ENCODE measurements around the gene CLEC3B.
A peak's percentile ranks its signal among the peaks of the same experiment; 100 is the strongest.
"Not testable (repeated sequence)": the region's sequence is repeated elsewhere in the genome, so short reads cannot be mapped to it uniquely, and the experiment has no call there.

CLEC3B gene

DNA sequence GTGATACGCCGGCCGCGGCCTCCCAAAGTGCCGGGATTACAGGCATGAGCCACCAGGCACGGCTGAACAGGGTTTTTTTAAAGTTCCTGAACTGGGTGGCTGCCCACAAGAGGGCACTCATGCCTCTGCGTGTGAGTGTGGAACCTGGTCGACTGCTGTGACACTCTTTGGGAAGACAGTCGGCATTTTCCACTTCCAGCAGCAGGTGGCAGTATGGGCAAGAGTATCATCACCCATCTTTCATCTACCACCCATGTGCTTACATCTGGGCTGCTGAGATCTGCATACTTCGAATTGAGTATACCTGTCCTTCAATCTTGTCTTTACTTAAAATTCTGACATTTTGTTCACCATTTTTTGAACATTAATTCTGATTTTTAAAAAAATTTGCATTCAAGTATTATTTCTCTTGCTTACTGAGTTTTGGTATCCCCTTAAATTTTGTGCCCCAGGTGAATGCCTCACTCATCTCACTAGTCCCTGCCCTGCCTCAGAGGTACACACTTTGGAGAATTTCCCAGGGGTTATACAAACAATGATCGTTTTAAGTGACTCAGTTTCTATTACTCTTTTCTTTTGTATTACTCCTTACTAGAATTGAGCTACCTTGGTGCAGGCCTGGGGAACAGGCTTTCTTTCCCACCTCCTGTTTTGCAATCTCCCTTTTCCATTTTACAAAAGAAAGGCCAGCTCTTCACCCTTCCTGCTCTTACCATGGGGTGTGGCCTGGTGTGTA is 11.8 kb downstream of the CLEC3B start:
- DNase-seq: peak; percentile 24

DNA sequence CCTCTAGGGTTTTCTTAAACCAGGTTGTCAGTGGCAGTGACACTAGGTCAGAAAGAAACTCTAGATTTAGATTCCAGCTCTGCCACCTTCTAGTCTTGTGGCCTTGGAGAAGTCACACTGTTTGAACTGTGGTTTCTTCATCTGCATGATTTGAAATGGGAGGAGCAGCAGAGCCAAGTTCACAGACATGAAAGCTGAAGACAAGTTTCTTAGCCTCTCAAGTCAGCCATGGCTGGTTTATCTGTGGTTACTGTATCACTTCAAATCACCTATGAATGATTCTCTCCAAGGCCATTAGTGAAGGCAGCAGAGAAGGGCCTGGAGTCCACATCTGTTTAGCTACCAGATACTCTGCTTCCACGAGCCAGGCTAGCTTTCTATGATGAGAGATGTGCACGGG is 15.6 kb downstream of the CLEC3B start:
- DNase-seq: no peak

DNA sequence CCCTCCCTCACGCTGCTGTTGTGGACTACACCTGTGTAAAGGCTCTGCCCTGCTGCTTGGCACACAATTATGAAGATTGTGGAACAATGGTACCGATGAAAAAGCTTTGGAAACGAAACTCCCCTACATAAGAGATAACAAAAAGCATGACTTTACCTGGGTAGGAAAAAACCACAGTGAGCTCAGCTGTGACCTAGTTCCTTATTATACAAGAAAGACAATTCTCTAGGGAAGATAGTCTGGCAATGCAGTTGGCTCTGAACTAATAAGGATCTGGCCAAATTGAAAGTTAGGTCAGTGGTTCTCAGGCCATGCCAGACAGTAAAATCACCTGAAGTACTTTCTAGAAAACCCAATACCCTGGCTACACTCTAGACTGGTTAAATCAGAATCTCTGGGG is 16.1 kb downstream of the CLEC3B start:
- no peak for DNase-seq

DNA sequence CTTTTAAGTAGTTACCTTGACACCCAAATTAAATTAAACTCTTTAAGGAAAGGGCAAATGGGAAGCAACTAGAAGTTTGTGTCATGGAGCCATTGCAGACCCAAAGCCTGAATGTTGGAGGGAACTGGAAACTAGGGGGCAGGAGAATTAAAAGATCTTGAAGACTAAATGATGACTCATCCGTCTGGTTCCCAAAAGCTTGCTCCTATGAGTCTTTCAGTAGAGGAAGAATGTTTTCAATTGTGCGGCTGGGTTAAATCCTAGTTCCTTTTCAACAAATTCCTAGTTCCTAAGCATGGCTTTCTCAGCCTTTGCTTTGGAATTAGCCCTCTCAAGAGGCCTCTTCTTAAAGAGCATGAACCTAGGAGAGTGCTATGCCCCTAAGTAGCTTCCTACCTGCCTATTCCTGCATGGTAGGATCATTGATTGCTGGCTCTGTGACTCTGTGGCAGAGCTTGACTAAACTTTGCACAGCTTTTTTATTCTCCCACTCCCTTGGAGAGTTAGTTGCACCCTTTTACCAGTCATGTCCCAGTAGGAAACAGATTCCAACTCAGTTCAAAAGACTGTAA is 17.7 kb downstream of the CLEC3B start:
- DNase-seq: no peak

DNA sequence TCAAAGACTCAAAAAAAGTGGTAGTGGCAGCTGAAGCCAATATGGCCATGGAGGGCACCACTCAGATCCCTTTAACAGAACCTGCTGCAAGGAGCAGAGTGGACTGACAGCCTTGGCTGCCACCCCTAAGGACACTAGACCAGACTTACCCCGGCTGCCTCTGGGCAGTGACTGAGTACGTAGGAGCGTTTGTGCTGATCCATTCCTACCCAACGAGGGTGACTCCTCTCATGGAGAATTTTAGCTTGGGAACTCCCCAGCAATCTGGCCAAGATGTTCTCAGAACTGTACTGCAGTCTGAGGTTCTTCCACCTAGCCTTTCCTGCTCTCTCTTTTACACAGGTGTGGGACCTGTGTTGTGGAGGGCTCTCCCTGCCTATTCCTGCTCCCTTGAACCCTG is 22.1 kb downstream of the CLEC3B start:
- no peak for DNase-seq

DNA sequence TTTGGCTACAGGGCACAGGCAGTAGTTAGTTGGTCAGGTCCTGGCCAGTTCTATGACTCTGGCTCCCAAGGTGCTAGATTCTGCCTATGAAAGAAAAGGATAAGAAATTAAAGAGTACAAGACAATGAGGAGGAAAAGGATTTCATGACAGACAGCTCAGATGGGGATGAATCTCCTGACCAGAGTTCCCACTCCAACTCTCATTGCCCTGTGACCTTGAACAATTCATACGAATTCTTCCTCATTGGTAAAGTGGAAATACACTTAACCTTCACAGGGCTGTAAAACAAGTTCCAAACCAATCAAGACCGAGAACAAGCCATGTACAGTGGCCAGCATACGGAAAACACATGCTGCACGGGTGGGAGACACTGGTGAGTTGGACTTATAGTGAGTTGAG is 23.7 kb downstream of the CLEC3B start:
- DNase-seq: no peak

DNA sequence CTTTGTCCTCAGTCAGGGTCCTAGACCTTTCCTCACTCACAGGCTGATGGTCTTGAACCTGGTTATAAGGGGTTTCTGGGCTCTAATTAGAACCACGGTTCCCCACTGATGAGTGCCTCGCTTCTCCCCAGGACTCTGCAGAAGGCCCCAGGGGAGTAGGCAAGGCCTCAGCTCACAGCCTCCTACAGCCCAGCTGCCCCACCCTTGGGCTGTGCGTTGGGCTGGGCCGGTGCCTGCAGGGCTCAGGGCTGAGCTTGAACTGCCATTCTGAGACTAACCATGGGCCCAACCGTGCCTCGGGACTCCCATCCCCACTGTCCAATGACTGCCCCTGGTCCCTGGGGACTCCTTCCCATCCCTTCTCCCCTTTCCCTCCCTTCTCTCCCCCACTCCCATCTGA is 25.6 kb downstream of the CLEC3B start:
- DNase-seq: no peak

DNA sequence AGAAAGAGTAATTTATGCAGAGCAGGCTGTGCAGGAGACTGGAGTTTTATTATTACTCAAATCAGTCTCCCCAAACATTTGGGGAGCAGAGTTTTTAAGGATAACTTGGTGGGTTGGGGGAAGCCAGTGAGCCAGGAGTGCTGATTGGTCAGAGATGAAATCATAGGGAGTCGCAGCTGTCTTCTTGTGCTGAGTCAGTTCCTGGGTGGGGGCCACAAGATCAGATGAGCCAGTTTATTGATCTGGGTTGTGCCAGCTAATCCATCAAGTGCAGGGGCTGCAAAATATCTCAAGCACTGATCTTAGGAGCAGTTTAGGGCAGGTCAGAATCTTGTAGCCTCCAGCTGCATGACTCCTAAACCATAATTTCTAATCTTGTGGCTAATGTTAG is 27.7 kb downstream of the CLEC3B start:
- DNase-seq: not testable (repeated sequence)

DNA sequence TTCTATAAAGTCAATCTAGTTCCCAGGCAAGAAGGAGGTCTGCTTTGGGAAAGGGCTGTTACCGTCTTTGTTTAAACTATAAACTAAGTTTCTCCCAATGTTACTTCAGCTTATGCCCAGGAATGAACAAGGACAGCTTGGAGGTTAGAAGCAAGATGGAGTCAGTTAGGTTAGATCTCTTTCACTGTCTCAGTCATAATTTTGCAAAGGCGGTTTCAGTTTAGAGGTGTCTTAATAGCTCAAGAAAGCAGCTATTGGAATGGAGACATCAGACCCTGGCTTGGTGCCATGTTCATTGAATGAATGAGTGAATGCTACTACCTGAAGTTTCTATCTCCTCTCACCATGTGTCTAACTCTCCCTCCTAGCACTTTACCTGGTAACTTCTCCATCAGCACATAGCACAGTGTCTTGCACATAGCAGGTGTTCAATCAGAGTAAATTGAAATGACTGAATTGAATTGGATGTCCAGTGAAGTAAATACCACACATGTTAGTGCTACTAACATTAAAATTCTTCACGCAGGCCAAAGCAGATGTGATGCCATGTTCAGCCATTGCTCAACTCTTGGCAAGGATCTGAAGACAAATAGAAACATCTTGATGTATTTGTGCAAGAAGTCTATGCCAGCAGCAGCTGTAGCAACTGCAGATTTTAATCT is 28.2 kb downstream of the CLEC3B start:
- DNase-seq: no peak

DNA sequence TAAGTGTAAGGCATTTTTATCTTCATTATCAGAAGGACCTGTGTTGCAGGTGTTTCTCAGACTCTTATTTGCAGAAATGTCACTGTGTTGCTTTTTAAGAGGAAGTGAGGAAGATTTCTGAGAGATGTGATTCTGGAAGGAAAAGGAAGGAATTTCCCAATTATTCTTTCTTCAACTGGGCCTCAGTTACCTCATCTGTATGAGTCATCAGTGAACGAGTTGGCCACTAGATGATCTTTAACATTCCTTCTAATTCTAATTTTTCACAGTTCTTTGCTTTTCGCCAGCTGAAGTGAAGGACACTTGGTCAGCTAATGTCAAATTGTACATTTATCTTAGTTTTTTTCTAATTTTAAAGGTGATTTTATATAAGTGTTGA is 28.9 kb downstream of the CLEC3B start:
- DNase-seq: no peak

DNA sequence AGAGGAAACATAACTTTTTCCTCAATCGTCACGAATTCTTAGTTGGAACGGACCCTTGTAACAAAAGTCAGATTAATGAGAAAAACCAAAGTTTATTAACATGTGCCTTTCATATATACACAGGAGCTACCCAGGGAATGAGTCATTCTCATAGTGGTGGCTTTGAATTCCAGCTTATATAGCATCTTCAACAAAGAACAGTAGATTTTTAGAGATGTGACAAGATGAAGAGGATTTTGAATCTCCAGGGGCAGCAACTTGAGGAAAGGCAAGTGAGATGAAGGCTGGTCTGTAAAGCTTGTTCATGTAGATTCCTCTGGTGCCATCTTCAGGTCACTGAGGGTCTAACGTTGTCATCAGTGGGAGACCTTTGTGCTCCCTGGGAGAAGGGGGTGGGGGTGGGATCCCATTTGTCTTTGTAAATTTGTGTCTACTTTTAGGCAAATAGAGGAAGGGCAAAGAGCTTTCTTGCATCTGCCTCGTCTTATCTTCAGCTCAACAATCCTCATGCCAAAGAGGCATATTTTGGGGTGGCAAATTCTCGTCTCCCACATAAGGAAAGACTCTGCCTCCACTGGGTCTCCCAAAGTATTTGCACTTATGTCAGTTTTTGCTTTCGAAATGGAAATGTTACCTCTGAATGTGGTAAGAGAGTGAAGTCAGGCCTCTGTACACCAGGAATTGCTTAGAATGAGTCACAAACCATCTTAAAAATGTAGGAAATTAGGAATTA is 29.5 kb downstream of the CLEC3B start:
- no peak for DNase-seq

DNA sequence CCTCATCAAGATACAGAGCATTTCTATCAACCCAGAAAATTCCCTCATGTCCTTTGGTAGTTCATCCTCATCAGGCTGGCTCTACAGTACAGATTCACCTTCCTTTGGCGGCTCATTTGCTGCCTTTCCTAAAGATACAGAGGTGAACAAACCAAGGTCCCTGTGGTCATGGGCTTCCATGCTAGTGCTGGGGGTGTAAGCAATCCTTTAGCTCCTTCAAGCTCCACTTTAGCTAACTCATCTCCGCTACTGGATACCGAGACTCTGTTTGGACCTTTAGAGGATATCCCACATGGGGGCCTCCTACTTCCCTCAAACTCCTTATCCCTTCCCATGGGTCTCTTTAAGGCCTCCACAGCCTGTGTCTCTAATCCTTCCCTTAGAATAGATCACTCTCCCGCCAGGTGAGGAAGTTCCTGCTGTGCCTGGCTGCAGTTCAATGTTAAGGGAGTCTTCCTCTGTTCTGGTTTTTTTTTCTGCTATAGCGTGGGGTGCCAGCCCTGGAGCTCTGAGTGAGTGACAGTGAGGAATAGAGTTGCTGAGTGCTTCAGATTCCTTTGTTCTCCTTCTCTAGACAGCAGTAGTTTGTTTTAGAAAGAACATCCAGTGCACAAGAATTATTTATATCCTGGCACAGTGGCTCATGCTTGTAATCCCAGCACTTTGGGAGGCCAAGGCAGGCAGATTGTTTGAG is 30.7 kb downstream of the CLEC3B start:
- DNase-seq: no peak

DNA sequence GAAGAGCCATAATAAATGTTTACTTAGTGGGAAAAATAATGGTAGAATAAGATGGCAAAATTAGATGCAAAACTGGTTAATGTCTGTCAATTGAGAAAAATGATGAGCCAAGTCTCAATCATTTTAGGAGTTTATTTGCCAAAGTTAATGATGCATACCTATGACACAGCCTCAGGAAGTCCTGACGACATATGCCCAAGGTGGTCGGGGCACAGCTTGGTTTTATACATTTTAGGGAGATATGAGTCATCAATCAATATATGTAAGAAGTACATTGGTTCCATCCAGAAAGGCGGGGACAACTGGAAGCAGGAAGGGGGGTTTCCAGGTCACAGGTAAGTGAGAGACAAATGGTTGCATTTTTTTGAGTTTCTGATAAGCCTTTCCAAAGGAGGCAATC is 31.5 kb downstream of the CLEC3B start:
- DNase-seq: no peak

DNA sequence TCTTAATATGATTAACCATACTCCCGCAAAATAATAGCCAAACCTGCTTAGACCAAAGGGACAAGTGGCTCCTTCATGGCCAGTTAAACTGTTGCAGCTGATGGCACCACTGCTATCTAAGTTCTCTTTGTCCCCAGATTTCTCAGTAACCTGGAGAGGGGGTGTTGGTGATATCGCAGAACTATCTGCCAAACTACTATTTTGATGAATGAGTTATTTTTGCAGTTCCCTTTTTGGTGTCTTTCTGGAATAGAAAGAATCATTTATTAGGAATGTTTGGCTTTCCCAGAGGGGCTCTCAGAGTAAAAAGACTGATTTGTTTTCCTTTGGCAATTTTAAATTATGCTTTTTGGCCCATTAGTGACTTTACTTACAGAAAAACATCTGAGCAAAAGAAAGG is 33.0 kb downstream of the CLEC3B start:
- DNase-seq: no peak

DNA sequence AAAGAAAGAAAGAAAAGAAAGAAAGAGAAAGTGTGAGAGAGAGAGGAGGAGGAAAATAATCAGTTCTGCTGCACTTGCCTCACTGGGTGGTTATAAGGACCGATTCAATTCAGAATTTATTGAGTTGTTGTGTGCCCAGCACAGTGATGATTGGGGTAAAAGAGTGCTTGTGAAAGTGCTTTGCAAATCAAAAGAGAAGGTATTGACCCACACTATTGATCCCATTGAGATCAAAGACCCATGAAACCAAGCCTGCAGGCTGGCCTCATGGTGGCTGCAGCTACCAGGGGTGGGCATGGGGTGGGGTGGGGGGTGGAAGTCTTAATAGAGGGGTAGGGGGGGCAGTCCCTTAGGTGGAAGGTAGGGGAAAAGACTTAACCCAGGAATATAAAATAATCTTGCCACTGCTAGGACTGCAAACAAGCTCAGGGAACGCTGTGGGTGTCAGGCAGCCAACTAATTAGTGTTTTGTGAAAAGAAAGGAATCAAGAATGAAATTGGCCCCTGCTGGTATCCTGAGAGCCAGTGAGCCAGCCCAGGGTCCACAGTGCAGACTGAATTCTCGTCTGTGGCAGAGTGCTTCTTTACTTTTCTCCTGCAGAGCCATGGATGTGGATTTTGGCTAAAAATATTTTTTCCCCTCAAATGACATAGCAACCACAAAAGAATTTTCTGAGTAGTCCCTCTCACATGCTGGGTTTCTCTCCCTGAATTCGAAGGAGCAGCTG is 34.2 kb downstream of the CLEC3B start:
- no peak for DNase-seq

DNA sequence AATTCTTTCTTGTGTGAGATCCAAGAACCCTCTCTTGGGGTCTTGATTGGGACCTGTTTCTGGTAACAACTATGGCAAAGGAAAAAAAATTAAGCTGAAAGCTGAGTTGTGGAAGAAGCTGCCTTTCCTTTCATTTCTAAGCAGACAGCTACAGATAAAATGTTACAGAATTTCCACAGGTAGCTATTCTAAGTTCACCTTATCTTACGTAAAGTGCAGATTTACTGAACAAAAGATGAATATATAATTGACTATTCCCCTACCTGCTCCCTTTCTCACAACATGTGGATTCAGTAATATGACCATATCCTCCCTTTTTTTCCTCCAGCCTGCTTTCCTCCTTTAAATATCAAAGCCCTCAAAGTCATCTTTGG is 36.6 kb downstream of the CLEC3B start:
- no peak for DNase-seq

DNA sequence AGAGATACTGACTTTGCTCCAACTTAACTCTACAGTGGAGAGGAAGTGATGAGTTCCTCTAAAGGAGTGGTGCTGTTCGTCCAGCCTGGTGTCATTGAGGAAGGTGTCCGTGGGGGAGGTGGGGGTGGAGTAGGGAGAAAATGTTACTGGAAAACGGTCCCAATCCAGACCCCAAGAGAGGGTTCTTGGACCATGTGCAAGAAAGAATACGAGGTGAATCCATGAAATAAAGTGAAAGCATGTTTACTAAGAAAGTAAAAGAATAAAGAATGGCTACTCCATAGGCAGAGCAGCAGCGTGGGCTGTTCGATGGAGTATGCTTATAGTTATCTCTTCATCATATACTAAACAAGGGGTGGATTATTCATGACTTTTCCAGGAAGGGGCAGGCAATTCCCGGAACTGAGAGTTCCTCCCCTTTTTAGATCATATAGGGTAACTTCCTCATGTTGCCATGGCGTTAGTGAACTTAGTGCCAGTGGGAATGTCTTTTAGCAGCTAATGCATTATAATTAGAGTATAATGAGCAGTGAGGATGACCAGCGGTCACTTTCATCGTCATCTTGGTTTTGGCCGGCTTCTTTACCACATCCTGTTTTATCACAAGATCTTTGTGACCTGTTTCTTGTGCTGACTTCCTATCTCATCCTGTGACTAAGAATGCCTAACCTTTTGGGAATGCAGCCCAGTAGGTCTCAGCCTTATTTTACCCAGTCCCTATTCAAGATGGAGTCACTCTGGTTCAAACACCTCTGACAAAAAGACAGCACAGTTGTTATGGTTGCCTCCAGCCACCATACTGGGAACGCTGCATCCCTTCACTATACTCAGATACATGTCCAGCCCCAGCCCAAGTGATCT is 38.6 kb downstream of the CLEC3B start:
- DNase-seq: no peak

DNA sequence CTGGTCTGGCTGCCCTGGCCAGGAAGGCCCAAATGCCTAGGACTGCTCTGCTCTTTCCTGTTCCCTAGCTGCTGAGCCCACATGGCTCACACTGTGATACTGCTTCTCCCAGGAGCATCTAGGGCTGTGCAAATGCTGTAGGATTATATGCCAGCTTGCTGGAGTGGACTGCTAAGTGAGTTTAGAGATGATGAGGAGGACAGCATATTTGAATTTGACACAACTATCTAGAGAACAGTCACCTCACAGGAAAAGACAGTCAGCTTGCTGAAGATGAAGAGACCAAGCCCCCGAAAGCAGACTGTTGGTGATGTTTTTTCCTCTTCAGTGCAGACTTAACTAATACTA is 39.2 kb downstream of the CLEC3B start:
- no peak for DNase-seq

DNA sequence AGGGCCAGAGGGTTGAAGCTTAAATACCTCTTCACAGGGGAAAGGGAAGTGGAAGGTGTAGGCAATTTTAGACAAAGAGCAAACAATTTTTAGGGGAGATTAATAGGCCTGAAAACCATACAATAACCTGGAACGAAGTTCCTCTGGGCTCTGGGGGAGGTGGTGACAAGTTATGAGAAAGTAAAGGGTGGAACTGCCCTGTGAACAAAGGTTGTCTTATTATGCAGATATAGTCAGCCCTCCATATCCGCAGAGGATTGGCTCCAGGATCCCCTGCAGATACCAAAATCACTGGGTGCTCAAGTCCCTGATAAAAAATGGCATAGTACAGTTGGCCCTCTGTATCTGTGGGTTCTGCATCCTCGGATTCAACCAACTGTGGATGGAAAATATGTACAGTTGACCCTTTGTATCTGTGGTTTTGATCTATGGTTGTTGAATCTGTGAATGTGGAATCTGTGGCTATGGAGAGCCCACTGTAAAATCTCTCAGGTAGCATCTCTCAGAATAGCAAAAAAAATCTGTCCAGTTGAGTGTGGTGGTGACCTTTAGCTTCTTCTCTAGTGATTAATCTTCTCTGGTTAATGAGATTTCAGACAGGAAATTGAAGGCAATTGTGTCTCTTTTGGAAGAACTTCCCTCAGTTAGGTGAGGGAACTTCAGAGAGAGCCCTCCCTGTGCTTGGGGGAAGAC is 40.2 kb downstream of the CLEC3B start:
- DNase-seq: no peak

DNA sequence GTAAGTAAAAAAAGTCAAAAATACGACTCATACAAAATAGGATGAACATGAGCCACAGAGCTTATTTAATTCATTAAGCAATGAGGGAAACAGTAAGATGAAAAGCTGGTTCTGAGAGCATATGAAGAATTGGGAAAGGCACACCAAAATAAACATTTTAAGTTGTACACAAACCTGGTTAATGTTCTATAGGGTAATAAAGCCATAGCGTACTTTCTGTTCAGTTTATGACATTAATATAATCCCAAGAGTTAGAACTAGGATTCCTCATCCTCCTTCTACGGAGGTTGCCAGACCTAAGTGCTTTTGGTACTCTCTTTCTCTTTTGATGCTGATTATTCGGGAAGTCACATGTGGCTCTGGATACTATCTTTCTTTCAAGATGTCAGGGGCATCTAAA is 41.4 kb downstream of the CLEC3B start:
- no peak for DNase-seq

DNA sequence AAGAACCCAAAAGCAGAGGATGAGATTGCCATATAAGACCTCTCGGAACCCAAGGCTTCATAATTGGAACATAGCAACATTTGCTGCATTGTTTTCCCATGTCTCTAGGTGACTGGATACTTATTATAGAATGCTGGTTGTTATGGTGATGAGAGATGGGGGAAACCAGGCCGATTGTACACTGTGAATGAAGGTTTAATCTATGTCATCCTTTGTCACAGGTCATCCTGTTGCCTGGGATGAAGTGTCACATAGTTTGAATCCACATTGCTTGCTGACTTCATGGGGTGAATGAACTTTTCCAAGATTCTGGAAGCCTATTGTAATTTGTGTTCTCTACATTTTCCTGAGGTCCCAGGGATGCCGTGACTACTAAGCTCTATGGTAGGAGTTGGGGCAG is 41.8 kb downstream of the CLEC3B start:
- DNase-seq: no peak
